HepG2 (cell line): ENCODE data around the gene FAM117A. TPM values are rescaled to one million over a fixed set of nuclear protein-coding genes. Genes with fewer than 3 reads are reported as not detected.
A peak's percentile ranks its signal among the peaks of the same experiment; 100 is the strongest.

Experiments
- AKAP8 ChIP-seq: sonication (generic); formaldehyde crosslinking; IDR thresholded peaks from 2 replicates; pipeline ENCODE4 v1.5.1; 2020; ENCODE audit warnings: mild to moderate bottlenecking, missing genetic modification reagents
- ARNT2 ChIP-seq: sonication (generic); formaldehyde crosslinking; IDR thresholded peaks from 2 replicates; pipeline ENCODE4 v1.8.0; 2022; ENCODE audit warnings: mild to moderate bottlenecking, low read depth, missing genetic modification reagents, moderate library complexity
- CBX2 ChIP-seq, 2 experiments: fragments of 200-600 bp in 1 of 2; sonication (generic); formaldehyde crosslinking in 1 of 2; IDR thresholded peaks; 2 replicates each; pipeline versions ENCODE4 v1.7.0 to v1.8.1; 2018 to 2022; ENCODE audit warnings: low read depth in 2 of 2, low read length in 1 of 2, mild to moderate bottlenecking in 1 of 2, missing genetic modification reagents in 1 of 2
- CHCHD3 ChIP-seq: sonication (generic); formaldehyde crosslinking; IDR thresholded peaks from 2 replicates; pipeline ENCODE4 v1.8.0; 2022; ENCODE audit warnings: mild to moderate bottlenecking, missing genetic modification reagents, moderate library complexity
- HNRNPLL ChIP-seq: fragments of 200-400 bp; formaldehyde crosslinking; IDR thresholded peaks from 2 replicates; pipeline ENCODE4 v1.6.1; 2017; ENCODE audit warnings: mild to moderate bottlenecking, low read depth, low read length; ENCODE audit not compliant: poor library complexity, severe bottlenecking
- HOXA9 ChIP-seq: sonication (generic); formaldehyde crosslinking; IDR thresholded peaks from 2 replicates; pipeline ENCODE4 v1.8.1; 2022; ENCODE audit warnings: missing genetic modification reagents, mild to moderate bottlenecking, moderate library complexity, borderline replicate concordance
- KLF9 ChIP-seq: IDR thresholded peaks from 2 replicates; pipeline ENCODE4 v1.6.1; 2016; ENCODE audit warnings: low read depth
- KMT2A ChIP-seq: sonication (generic); formaldehyde crosslinking; IDR thresholded peaks from 2 replicates; pipeline ENCODE4 v1.4.0; 2020; ENCODE audit warnings: missing genetic modification reagents
- MATR3 ChIP-seq: sonication (generic); formaldehyde crosslinking; IDR thresholded peaks from 2 replicates; pipeline ENCODE4 v1.4.0; 2020; ENCODE audit warnings: missing genetic modification reagents
- MED13 ChIP-seq: sonication (generic); formaldehyde crosslinking; IDR thresholded peaks from 2 replicates; pipeline ENCODE4 v1.5.0; 2020; ENCODE audit warnings: missing genetic modification reagents
- MEIS1 ChIP-seq: sonication (generic); formaldehyde crosslinking; IDR thresholded peaks from 2 replicates; pipeline ENCODE4 v1.9.0; 2021; ENCODE audit warnings: mild to moderate bottlenecking, missing genetic modification reagents, moderate library complexity, borderline replicate concordance
- NCOR1 ChIP-seq: fragments of 200-600 bp; sonication (generic); IDR thresholded peaks from 2 replicates; pipeline ENCODE4 v1.7.0; 2017; ENCODE audit warnings: antibody characterized with exemption, low read length, borderline replicate concordance
- RCOR2 ChIP-seq: IDR thresholded peaks from 2 replicates; pipeline ENCODE4 v1.6.1; 2016; ENCODE audit warnings: missing biosample characterization, missing genetic modification reagents
- SNAI1 ChIP-seq: sonication (generic); formaldehyde crosslinking; IDR thresholded peaks from 2 replicates; pipeline ENCODE4 v1.5.0; 2020; ENCODE audit warnings: mild to moderate bottlenecking, missing genetic modification reagents, borderline replicate concordance
- SOX5 ChIP-seq: IDR thresholded peaks from 2 replicates; pipeline ENCODE4 v1.6.1; 2016; ENCODE audit warnings: borderline replicate concordance
- SRSF4 ChIP-seq: fragments of 200-400 bp; formaldehyde crosslinking; IDR thresholded peaks from one replicate; pipeline ENCODE4 v1.6.1; 2018; ENCODE audit warnings: mild to moderate bottlenecking, low read depth, low read length, moderate library complexity; ENCODE audit not compliant: poor library complexity, severe bottlenecking
- TMF1 ChIP-seq: sonication (generic); formaldehyde crosslinking; IDR thresholded peaks from 2 replicates; pipeline ENCODE4 v1.8.1; 2022; ENCODE audit warnings: low read depth, missing genetic modification reagents
- ZFP90 ChIP-seq: sonication (generic); formaldehyde crosslinking; IDR thresholded peaks from 2 replicates; pipeline ENCODE4 v1.8.0; 2022; ENCODE audit warnings: missing genetic modification reagents, mild to moderate bottlenecking, inconsistent platforms, borderline replicate concordance
- ZNF101 ChIP-seq: sonication (generic); formaldehyde crosslinking; IDR thresholded peaks from 2 replicates; pipeline ENCODE4 v1.4.0; 2020; ENCODE audit warnings: mild to moderate bottlenecking, low read depth, missing genetic modification reagents, borderline replicate concordance
- ZNF12 ChIP-seq: sonication (generic); formaldehyde crosslinking; IDR thresholded peaks from 2 replicates; pipeline ENCODE4 v1.5.0; 2020; ENCODE audit warnings: missing genetic modification reagents
- ZNF296 ChIP-seq: sonication (generic); formaldehyde crosslinking; conservative IDR thresholded peaks from 2 replicates; pipeline ENCODE4 v1.5.0; 2020; ENCODE audit warnings: mild to moderate bottlenecking, missing genetic modification reagents
- ZNF496 ChIP-seq: sonication (generic); formaldehyde crosslinking; IDR thresholded peaks from 2 replicates; pipeline ENCODE4 v1.8.1; 2023; ENCODE audit warnings: mild to moderate bottlenecking, moderate library complexity, missing genetic modification reagents; ENCODE audit not compliant: insufficient replicate concordance
- ZNF557 ChIP-seq: sonication (generic); formaldehyde crosslinking; IDR thresholded peaks from 2 replicates; pipeline ENCODE4 v1.4.0; 2020; ENCODE audit warnings: missing genetic modification reagents
- ZNF569 ChIP-seq: sonication (generic); formaldehyde crosslinking; IDR thresholded peaks from 2 replicates; pipeline ENCODE4 v1.5.0; 2020; ENCODE audit warnings: mild to moderate bottlenecking, missing genetic modification reagents, moderate library complexity, borderline replicate concordance
- ZNF792 ChIP-seq: IDR thresholded peaks from 2 replicates; pipeline ENCODE4 v1.6.1; 2016
- ZNF883 ChIP-seq: sonication (generic); formaldehyde crosslinking; IDR thresholded peaks from 2 replicates; pipeline ENCODE4 v1.5.1; 2020; ENCODE audit warnings: mild to moderate bottlenecking, missing genetic modification reagents; ENCODE audit errors: not compliant biosample characterization
- polyA plus RNA-seq, 8 experiments: library from polyadenylated mRNA; depleted of rRNA in 3 of 8; stranded (reverse) in 7 of 8; unstranded in 1 of 8; fragments of >200 nt; fragmentation: Illumina TruSeq in 4 of 8; extraction: Trizol in 4 of 8; gene quantifications; 2 replicates each; pipeline versions ENCODE4 v1.2.1 to v1.2.3, GENCODE V29; 2011 to 2016; ENCODE audit warnings: low read depth in 4 of 8, missing spikeins in 1 of 8, mixed read lengths in 1 of 8; ENCODE audit not compliant: insufficient read depth in 1 of 8
- total RNA-seq, 5 experiments: library from RNA; depleted of rRNA; stranded (reverse); fragments of >200 nt; fragmentation: Illumina TruSeq; extraction: Trizol; gene quantifications; 2 replicates each; pipeline ENCODE4 v1.2.3, GENCODE V29; 2016; ENCODE audit warnings: low read depth in 1 of 5
- TF ChIP-seq, protein P1 (sequence below): sonication (generic); formaldehyde crosslinking; IDR thresholded peaks from 2 replicates; pipeline ENCODE4 v1.4.0; 2020; ENCODE audit warnings: missing genetic modification reagents, mild to moderate bottlenecking, borderline replicate concordance
- TF ChIP-seq, protein P2 (sequence below): sonication (generic); formaldehyde crosslinking; IDR thresholded peaks from 2 replicates; pipeline ENCODE4 v1.5.1; 2020; ENCODE audit warnings: mild to moderate bottlenecking, moderate library complexity, missing genetic modification reagents

The FAM117A gene
- total and polyA plus RNA-seq, 2 of the 13 experiments (the other 11 are each of a cell fraction or from before 2014, with no cell fraction given): 12.1 to 19.8 TPM

DNA sequence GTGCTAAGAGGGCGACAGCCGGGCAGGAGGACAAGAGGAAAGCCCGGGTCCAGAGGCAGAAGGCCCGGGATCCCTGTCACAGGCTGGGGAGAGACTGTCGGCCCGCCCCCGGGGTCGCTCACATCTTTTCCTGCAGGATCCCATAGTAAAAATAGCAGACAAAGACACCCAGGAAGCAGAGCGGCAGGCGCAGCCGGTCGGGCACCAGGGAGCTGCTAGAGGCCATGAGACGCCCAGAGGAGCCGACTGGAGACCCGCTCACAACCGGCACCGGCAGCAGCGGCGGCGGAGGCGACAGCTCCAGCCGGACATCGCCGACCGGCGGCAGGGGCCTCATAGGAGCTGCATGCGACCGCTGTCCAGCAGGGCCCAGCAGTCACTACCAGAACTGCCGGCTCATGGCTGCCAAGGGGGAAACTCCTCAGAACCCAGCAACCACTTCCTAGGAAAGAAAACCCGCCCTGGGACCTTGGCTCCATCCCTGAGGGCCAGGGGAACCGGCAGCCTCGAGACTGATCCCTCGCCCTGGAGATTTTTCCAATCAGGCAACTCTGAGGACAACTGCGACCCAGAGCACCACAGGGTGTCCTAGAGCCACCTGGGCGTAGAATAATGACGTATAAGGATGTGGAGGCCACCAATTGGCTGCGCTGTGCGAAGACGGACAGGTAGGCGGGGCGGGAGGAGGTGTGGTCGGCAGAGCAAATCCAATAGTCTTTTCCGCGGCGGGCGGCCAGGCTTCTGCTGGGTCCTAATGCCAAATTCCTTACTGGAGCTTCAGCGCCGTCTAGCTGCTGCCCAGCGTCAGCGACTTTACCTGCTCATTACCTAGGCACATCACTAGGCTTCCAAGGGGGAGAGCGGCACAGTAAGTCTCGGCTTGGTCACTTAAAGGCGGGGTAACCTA, 56.1 kb downstream of the FAM117A start, which contains the start of gene SLC35B1 (continued):
- TF ChIP-seq ZNF792 (CRISPR knock-in tag) (peak; percentile 76; the same call in 1 of the 2 replicates), AKAP8 (CRISPR knock-in tag) (peak; percentile 88; the same call in 1 of the 2 replicates), KMT2A (CRISPR knock-in tag) (peak; percentile 92), ZNF496 (CRISPR knock-in tag) (no peak), ZNF883 (CRISPR knock-in tag) (peak; percentile 67), SOX5 (CRISPR knock-in tag) (0 out of 2 replicates have a peak, but pooled peaks have one; percentile 50), ZNF101 (no peak), MEIS1 (CRISPR knock-in tag) (peak; percentile 24; the same call in 1 of the 2 replicates), HNRNPLL (peak; percentile 54), CHCHD3 (CRISPR knock-in tag) (no peak), NCOR1 (peak; percentile 71; the same call in 1 of the 2 replicates), SRSF4 (no peak), KLF9 (peak; percentile 75), SNAI1 (CRISPR knock-in tag) (no peak), ZFP90 (CRISPR knock-in tag) (peak; percentile 1), MED13 (CRISPR knock-in tag) (no peak), TMF1 (CRISPR knock-in tag) (no peak; the same call in 1 of the 2 replicates), ZNF557 (CRISPR knock-in tag) (no peak), RCOR2 (CRISPR knock-in tag) (peak; percentile 82), ARNT2 (CRISPR knock-in tag) (peak; percentile 84), ZNF12 (CRISPR knock-in tag) (no peak; the same call in 1 of the 2 replicates), HOXA9 (CRISPR knock-in tag) (no peak), ZNF569 (CRISPR knock-in tag) (no peak), CBX2 (IDR thresholded peaks at IDR 0.05; ENCODE audit: low read depth, low read length) (no peak), CBX2 (CRISPR knock-in tag; IDR thresholded peaks at IDR 0.05; ENCODE audit: low read depth) (no peak), ZNF296 (no peak), MATR3 (CRISPR knock-in tag) (no peak)
- TF ChIP-seq, protein P1, sequence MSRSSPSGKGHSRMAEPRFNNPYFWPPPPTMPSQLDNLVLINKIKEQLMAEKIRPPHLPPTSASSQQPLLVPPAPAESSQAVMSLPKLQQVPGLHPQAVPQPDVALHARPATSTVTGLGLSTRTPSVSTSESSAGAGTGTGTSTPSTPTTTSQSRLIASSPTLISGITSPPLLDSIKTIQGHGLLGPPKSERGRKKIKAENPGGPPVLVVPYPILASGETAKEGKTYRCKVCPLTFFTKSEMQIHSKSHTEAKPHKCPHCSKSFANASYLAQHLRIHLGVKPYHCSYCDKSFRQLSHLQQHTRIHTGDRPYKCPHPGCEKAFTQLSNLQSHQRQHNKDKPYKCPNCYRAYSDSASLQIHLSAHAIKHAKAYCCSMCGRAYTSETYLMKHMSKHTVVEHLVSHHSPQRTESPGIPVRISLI (CRISPR knock-in tag): peak; percentile 36; the same call in 1 of the 2 replicates
- TF ChIP-seq, protein P2, sequence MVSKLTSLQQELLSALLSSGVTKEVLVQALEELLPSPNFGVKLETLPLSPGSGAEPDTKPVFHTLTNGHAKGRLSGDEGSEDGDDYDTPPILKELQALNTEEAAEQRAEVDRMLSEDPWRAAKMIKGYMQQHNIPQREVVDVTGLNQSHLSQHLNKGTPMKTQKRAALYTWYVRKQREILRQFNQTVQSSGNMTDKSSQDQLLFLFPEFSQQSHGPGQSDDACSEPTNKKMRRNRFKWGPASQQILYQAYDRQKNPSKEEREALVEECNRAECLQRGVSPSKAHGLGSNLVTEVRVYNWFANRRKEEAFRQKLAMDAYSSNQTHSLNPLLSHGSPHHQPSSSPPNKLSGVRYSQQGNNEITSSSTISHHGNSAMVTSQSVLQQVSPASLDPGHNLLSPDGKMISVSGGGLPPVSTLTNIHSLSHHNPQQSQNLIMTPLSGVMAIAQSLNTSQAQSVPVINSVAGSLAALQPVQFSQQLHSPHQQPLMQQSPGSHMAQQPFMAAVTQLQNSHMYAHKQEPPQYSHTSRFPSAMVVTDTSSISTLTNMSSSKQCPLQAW (CRISPR knock-in tag): peak; percentile 52
